ENCODE data around the gene SCARF1.

- TF ChIP-seq POLR2AphosphoS5 (IDR thresholded peaks at IDR 0.05; ENCODE audit: low read depth, low read length) (no peak), TAF1 (IDR thresholded peaks at IDR 0.05; ENCODE audit: low read depth, low read length) (no peak), POU2F2 (IDR thresholded peaks at IDR 0.05; ENCODE audit: low read depth, low read length) (no peak)
Measured at GRCh38 chr17:1693339-1693738, 47.8 kb upstream of the SCARF1 start.
